Mucosa of descending colon (tissue), 3 donors: ENCODE measurements around the gene ARHGEF28. TPM values are rescaled to one million over a fixed set of nuclear protein-coding genes. Genes with fewer than 3 reads are reported as not detected.

Source experiments
- ATAC-seq: fragments of 200-7000 bp; cut with Tn5 transposase; one replicate; pipeline ENCODE4 v1.9.1; 2020; ENCODE audit warnings: mild to moderate bottlenecking, moderate library complexity
- DNase-seq, 3 donors: peaks; one replicate each; pipeline ENCODE4 v3.0.0-alpha.2; 2020
- H3K36me3 ChIP-seq: fragments of 200-600 bp; one replicate; pipeline ENCODE4 v1.8.0; 2021; ENCODE audit warnings: low read depth, mild to moderate bottlenecking
- H3K4me1 ChIP-seq: fragments of 200-600 bp; one replicate; pipeline ENCODE4 v1.8.0; 2021; ENCODE audit warnings: low read depth, mild to moderate bottlenecking
- H3K4me3 ChIP-seq: fragments of 200-600 bp; one replicate; pipeline ENCODE4 v1.8.0; 2021; ENCODE audit warnings: mild to moderate bottlenecking
- H3K9me3 ChIP-seq: fragments of 200-600 bp; one replicate; pipeline ENCODE4 v1.8.0; 2021; ENCODE audit warnings: mild to moderate bottlenecking
- CTCF ChIP-seq: fragments of 200-600 bp; IDR thresholded peaks from one replicate; pipeline ENCODE4 v1.8.0; 2022; ENCODE audit warnings: antibody characterized with exemption, mild to moderate bottlenecking
- intact Hi-C, 2 donors: fragments of 100-400 bp; cut with DNase I in 1 of 2; cut with micrococcal nuclease in 1 of 2; formaldehyde crosslinking; loops; one replicate each; pipeline versions ENCODE4 v1.11.0 to v1.11.1; 2022; cut with DNase I, micrococcal nuclease
- total RNA-seq, 3 donors: library from RNA; stranded (reverse); fragmentation: NEBNext Ultra II Directional in 2 of 3; extraction: Animal tissue kit (Norgen Biotek cat#: 25700) in 2 of 3; gene quantifications; one replicate each; pipeline versions ENCODE4 v1.2.1 to v1.2.4, GENCODE V29; 2021 to 2023
- donor health status: DM: no; HTN: no; CAD: no; lungs with moderate emphysema.
- donor health status: DM: no; HTN: no; CAD: no.
- donor health status: DM: no; HTN: yes; CAD: no.

ARHGEF28 gene
- total RNA-seq, 3 donors from 2014 or later, result 5.4 to 21.7 (median 11.6) TPM

GRCh38 chr5:73692981-73693380 is 67.0 kb downstream of the ARHGEF28 start:
- DNase-seq, result no peak
- no peak overlapping the region for H3K4me3 ChIP-seq
- H3K4me1 ChIP-seq, result no peaks in the 10 kb centered on the region
- H3K9me3 ChIP-seq, result no peaks in the 10 kb centered on the region
- no peaks in the 10 kb centered on the region for H3K36me3 ChIP-seq
- no peak for TF ChIP-seq CTCF
- ATAC-seq, result no peak
- intact Hi-C loops, result loop anchor here in 1 of 2 donors (10.0 kb wide), 1 partner anchor 88 kb away; no protein-coding TSS in a partner anchor

GRCh38 chr5:73693573-73694061 is 67.6 kb downstream of the ARHGEF28 start:
- peak; percentile 68 for ATAC-seq
- peak in 1 of 3 donors; percentile 58 for DNase-seq

GRCh38 chr5:73694089-73694488 is 68.1 kb downstream of the ARHGEF28 start:
- ATAC-seq (no peak), DNase-seq (no peak)
- H3K36me3 ChIP-seq, result no peaks in the 10 kb centered on the region
- no peak overlapping the region for H3K4me3 ChIP-seq
- H3K4me1 ChIP-seq, result no peaks in the 10 kb centered on the region
- no peaks in the 10 kb centered on the region for H3K9me3 ChIP-seq
- intact Hi-C loops, result loop anchor here in 1 of 2 donors (10.0 kb wide), 1 partner anchor 89 kb away; no protein-coding TSS in a partner anchor
- no peak for TF ChIP-seq CTCF

More at GRCh38 chr5:73693573-73694061, 67.6 kb downstream of the ARHGEF28 start:
- H3K4me1 ChIP-seq, result no peaks in the 10 kb centered on the region
- TF ChIP-seq CTCF, result no peak
- H3K4me3 ChIP-seq, result no peak overlapping the region
- intact Hi-C loops, result loop anchor here in 1 of 2 donors (10.0 kb wide), 1 partner anchor 89 kb away; no protein-coding TSS in a partner anchor
- no peaks in the 10 kb centered on the region for H3K36me3 ChIP-seq
- H3K9me3 ChIP-seq, result no peaks in the 10 kb centered on the region

GRCh38 chr5:73698011-73698410 is 72.0 kb downstream of the ARHGEF28 start:
- ATAC-seq (no peak), DNase-seq (no peak)
- Histone ChIP-seq H3K4me3 (no peak overlapping the region), H3K4me1 (no peaks in the 10 kb centered on the region), H3K36me3 (no peaks in the 10 kb centered on the region), H3K9me3 (no peaks in the 10 kb centered on the region)
- intact Hi-C loops, result loop anchor here in 1 of 2 donors (10.0 kb wide), 1 partner anchor 93 kb away; no protein-coding TSS in a partner anchor
- no peak for TF ChIP-seq CTCF

GRCh38 chr5:73701566-73701965 is 75.6 kb downstream of the ARHGEF28 start:
- ATAC-seq, result no peak
- no peak for DNase-seq
- TF ChIP-seq CTCF, result no peak
- Histone ChIP-seq H3K9me3 (no peaks in the 10 kb centered on the region), H3K36me3 (no peaks in the 10 kb centered on the region), H3K4me1 (no peaks in the 10 kb centered on the region), H3K4me3 (no peak overlapping the region)
- intact Hi-C loops, result no loop called here
